A549 (cell line): ENCODE results near the gene GMIP. TPM values are rescaled to one million over a fixed set of nuclear protein-coding genes. Genes with fewer than 3 reads are reported as not detected.

Experiments used
- ATAC-seq, 2 experiments: fragments of 200-7000 bp in 1 of 2; fragments of >200 bp in 1 of 2; cut with Nextera tagmentation in 1 of 2; cut with Tn5 transposase in 1 of 2; 3 replicates each; pipeline versions ENCODE4 v1.8.0 to v1.9.1; 2018 to 2020; ENCODE audit warnings: mild to moderate bottlenecking in 1 of 2, moderate library complexity in 1 of 2
- CTCF ChIA-PET: fragments of 300-600 bp; sonication (Branson Sonifier 250); formaldehyde crosslinking; extraction: SDS; loops from one replicate; lab custom pipeline; 2021; ENCODE audit warnings: antibody characterized with exemption, inconsistent platforms; lab: Yijun Ruan, JAX
- POLR2A ChIA-PET: fragments of 350-600 bp; formaldehyde crosslinking; extraction: SDS; loops from one replicate; lab custom pipeline; 2021; ENCODE audit warnings: antibody characterized with exemption, inconsistent platforms; lab: Yijun Ruan, JAX
- DNase-seq, 2 experiments: peaks; one replicate each; pipeline versions ENCODE4 v3.0.0 to v3.0.0-alpha.2; 2011 to 2016; ENCODE audit warnings: low read depth in 1 of 2, low spot score in 1 of 2
- FAIRE-seq: peaks from 2 replicates; lab custom pipeline; 2011; peaks lifted over from hg19 to GRCh38; lab: Jason Lieb, UNC
- H3K27ac ChIP-seq, 2 experiments: fragments of >200 bp; sonication (Bioruptor Twin); formaldehyde crosslinking; 3 replicates each; pipeline ENCODE4 v1.5.1; 2016 to 2017
- H3K4me1 ChIP-seq: fragments of >200 bp; sonication (Bioruptor Twin); formaldehyde crosslinking; 3 replicates; pipeline ENCODE4 v1.6.1; 2016
- H3K4me2 ChIP-seq: fragments of >200 bp; sonication (Bioruptor Twin); formaldehyde crosslinking; 3 replicates; pipeline ENCODE4 v1.6.1; 2016
- H3K4me3 ChIP-seq: fragments of >200 bp; sonication (Bioruptor Twin); formaldehyde crosslinking; 3 replicates; pipeline ENCODE4 v1.5.1; 2016
- H3K9me3 ChIP-seq: fragments of >200 bp; sonication (Bioruptor Twin); formaldehyde crosslinking; 3 replicates; pipeline ENCODE4 v1.6.1; 2016
- ATOH8 ChIP-seq: fragments of 250-450 bp; sonication (Bioruptor Pico); IDR thresholded peaks from 2 replicates; pipeline ENCODE4 v1.5.0; 2020; ENCODE audit warnings: low read depth, mild to moderate bottlenecking, moderate library complexity
- BCL3 ChIP-seq: fragments of >200 bp; sonication (Bioruptor Twin); formaldehyde crosslinking; IDR thresholded peaks from 3 replicates; pipeline ENCODE4 v1.6.1; 2016
- BHLHE40 ChIP-seq: IDR thresholded peaks from 2 replicates; pipeline ENCODE4 v1.6.1; 2012; ENCODE audit warnings: low read depth, low read length, inconsistent platforms
- CBX8 ChIP-seq: fragments of 200-600 bp; sonication (generic); IDR thresholded peaks from 2 replicates; pipeline ENCODE4 v1.6.1; 2016
- CEBPB ChIP-seq, 2 experiments: fragments of >200 bp in 1 of 2; sonication (Bioruptor Twin) in 1 of 2; formaldehyde crosslinking in 1 of 2; IDR thresholded peaks; 2 replicates each; pipeline ENCODE4 v1.6.1; 2012 to 2016
- EHF ChIP-seq: fragments of 250-450 bp; sonication (Bioruptor Pico); IDR thresholded peaks from 2 replicates; pipeline ENCODE4 v1.5.0; 2020; ENCODE audit warnings: mild to moderate bottlenecking
- EP300 ChIP-seq, 2 experiments: fragments of >200 bp; sonication (Bioruptor Twin); formaldehyde crosslinking; IDR thresholded peaks; 2 replicates in 1 of 2; 3 replicates in 1 of 2; pipeline ENCODE4 v1.6.1; 2016 to 2017
- FOSL2 ChIP-seq, 2 experiments: fragments of 450-650 bp in 1 of 2; fragments of >200 bp in 1 of 2; sonication (Bioruptor Twin) in 1 of 2; formaldehyde crosslinking; IDR thresholded peaks; 2 replicates each; pipeline versions ENCODE4 v1.5.0 to v1.6.1; 2016 to 2020; ENCODE audit warnings: mild to moderate bottlenecking in 1 of 2, moderate library complexity in 1 of 2
- GATA3 ChIP-seq: IDR thresholded peaks from 2 replicates; pipeline ENCODE4 v1.6.1; 2012; ENCODE audit warnings: borderline replicate concordance
- HES2 ChIP-seq: fragments of >200 bp; sonication (Bioruptor Twin); formaldehyde crosslinking; IDR thresholded peaks from 2 replicates; pipeline ENCODE4 v1.6.1; 2016
- HEYL ChIP-seq: fragments of 250-450 bp; sonication (Bioruptor Pico); IDR thresholded peaks from 2 replicates; pipeline ENCODE4 v1.8.0; 2021; ENCODE audit warnings: mild to moderate bottlenecking, moderate library complexity
- KDM1A ChIP-seq: fragments of 200-600 bp; sonication (generic); IDR thresholded peaks from 2 replicates; pipeline ENCODE4 v1.6.1; 2016; ENCODE audit warnings: low read depth, mild to moderate bottlenecking
- MAFK ChIP-seq: fragments of 450-650 bp; IDR thresholded peaks from 2 replicates; pipeline ENCODE4 v1.6.1; 2014; ENCODE audit not compliant: partially characterized antibody
- MYC ChIP-seq: IDR thresholded peaks from 2 replicates; pipeline ENCODE4 v1.6.1; 2012; ENCODE audit warnings: mild to moderate bottlenecking, inconsistent platforms, low read length, improper control_type of control experiment, borderline replicate concordance
- NPAS2 ChIP-seq: fragments of 250-450 bp; sonication (Bioruptor Pico); IDR thresholded peaks from 2 replicates; pipeline ENCODE4 v1.8.0; 2022; ENCODE audit warnings: mild to moderate bottlenecking, moderate library complexity, borderline replicate concordance
- POLR2A ChIP-seq: IDR thresholded peaks from 2 replicates; pipeline ENCODE4 v1.6.1; 2012; ENCODE audit warnings: mild to moderate bottlenecking, low read length
- POLR2AphosphoS2 ChIP-seq: conservative IDR thresholded peaks from 2 replicates; pipeline ENCODE4 v1.6.1; 2012; ENCODE audit warnings: low read length, improper control_type of control experiment, inconsistent platforms
- RARB ChIP-seq: fragments of 250-450 bp; sonication (Bioruptor Pico); IDR thresholded peaks from 2 replicates; pipeline ENCODE4 v1.8.0; 2021; ENCODE audit warnings: mild to moderate bottlenecking, moderate library complexity
- REST ChIP-seq: fragments of 200-600 bp; sonication (generic); IDR thresholded peaks from 2 replicates; pipeline ENCODE4 v1.6.1; 2016; ENCODE audit warnings: antibody characterized with exemption, mild to moderate bottlenecking, moderate library complexity
- SMC3 ChIP-seq: fragments of >200 bp; sonication (Bioruptor Twin); formaldehyde crosslinking; IDR thresholded peaks from 3 replicates; pipeline ENCODE4 v1.6.1; 2018; ENCODE audit warnings: inconsistent platforms
- SREBF2 ChIP-seq: fragments of 450-650 bp; IDR thresholded peaks from 2 replicates; pipeline ENCODE4 v1.6.1; 2014; ENCODE audit warnings: mild to moderate bottlenecking, moderate library complexity
- TFCP2L1 ChIP-seq: fragments of 250-450 bp; sonication (Bioruptor Pico); IDR thresholded peaks from 2 replicates; pipeline ENCODE4 v1.5.0; 2021; ENCODE audit warnings: mild to moderate bottlenecking
- ZC3H11A ChIP-seq: fragments of 450-650 bp; IDR thresholded peaks from 2 replicates; pipeline ENCODE4 v1.6.1; 2014; ENCODE audit warnings: antibody characterized with exemption, mild to moderate bottlenecking
- WGBS: methylation state at CpG from one replicate; pipeline ENCODE4 v1.1.6; 2017; ENCODE audit errors: missing lambda C conversion rate; 5-methylcytosine and 5-hydroxymethylcytosine counted together
- polyA plus RNA-seq, 4 experiments: library from polyadenylated mRNA; depleted of rRNA in 3 of 4; stranded (reverse); fragments of >200 nt; fragmentation: RNase III in 1 of 4; extraction: RNeasy Plus Mini Kit Qiagen cat#74134 plus additional on column Dnase treatment in 1 of 4; gene quantifications; 2 replicates in 3 of 4; 3 replicates in 1 of 4; pipeline ENCODE4 v1.2.3, GENCODE V29; 2011 to 2017
- TF ChIP-seq, protein P1 (sequence below): fragments of 150-350 bp; IDR thresholded peaks from 2 replicates; pipeline ENCODE4 v1.6.1; 2014; ENCODE audit warnings: low read depth, mild to moderate bottlenecking, low read length
- TF ChIP-seq, protein P2 (sequence below): fragments of 450-650 bp; IDR thresholded peaks from 2 replicates; pipeline ENCODE4 v1.6.1; 2014; ENCODE audit warnings: antibody characterized with exemption

Gene GMIP
- polyA plus RNA-seq, 2 of the 4 experiments (the other 2 are of a cell fraction) = 1.4 to 4.1 TPM

DNA sequence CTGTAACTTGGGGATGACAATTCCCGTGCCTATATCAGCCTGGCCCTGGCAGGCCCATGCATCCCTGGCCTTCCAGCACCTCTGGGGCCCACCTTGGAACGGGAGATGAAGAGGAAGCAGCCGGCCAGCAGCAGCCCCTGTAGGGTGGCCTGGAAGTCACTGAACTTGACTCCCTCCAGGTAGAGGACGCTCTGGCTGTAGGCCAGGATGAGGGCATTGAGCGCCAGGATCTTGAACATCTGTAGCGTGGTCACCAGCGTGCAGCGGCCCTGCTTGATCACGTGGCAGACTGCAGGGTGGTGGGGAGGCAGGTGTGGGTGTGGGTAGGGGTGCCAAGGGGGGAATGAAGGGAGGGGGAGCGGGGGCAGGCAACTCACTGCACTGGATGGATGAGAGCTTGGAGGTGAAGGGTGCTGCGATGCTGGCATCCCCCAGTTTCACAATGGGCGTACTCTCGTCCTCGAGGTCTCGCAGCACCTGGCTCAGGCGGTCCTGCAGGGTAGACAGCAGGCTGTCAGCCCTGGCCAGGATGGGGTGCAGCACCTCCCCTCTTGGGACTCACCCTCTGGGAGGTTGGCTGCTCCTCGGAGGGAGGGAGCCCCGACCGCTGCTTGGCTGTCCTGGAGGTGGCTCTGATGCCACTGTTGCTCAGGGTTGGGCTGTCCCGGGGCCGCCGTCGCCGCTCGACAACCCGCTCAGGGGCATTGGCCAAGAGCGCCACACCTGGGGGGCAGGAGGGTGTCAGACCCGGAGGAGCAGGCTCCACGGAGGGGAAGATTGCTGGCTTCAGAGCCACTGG, 3.8 kb upstream of the GMIP start:
- CTCF ChIA-PET = no interaction called here
- Histone ChIP-seq H3K4me1 (0 out of 3 replicates have a peak, but pooled peaks cover 3% of the 10 kb centered on the region), H3K4me2 (no peak overlapping the region), H3K4me3 (no peak overlapping the region), H3K9me3 (no peaks in the 10 kb centered on the region), H3K27ac (no peak overlapping the region)
- ATAC-seq (no peak), FAIRE-seq (no peak), DNase-seq (no peak)
- POLR2A ChIA-PET = no interaction called here
- TF ChIP-seq, protein P1, sequence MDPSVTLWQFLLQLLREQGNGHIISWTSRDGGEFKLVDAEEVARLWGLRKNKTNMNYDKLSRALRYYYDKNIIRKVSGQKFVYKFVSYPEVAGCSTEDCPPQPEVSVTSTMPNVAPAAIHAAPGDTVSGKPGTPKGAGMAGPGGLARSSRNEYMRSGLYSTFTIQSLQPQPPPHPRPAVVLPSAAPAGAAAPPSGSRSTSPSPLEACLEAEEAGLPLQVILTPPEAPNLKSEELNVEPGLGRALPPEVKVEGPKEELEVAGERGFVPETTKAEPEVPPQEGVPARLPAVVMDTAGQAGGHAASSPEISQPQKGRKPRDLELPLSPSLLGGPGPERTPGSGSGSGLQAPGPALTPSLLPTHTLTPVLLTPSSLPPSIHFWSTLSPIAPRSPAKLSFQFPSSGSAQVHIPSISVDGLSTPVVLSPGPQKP = no peak
- no peak for TF ChIP-seq RARB (CRISPR knock-in tag)
- TF ChIP-seq, protein P2, sequence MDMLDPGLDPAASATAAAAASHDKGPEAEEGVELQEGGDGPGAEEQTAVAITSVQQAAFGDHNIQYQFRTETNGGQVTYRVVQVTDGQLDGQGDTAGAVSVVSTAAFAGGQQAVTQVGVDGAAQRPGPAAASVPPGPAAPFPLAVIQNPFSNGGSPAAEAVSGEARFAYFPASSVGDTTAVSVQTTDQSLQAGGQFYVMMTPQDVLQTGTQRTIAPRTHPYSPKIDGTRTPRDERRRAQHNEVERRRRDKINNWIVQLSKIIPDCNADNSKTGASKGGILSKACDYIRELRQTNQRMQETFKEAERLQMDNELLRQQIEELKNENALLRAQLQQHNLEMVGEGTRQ = no peak
- no peak for TF ChIP-seq SMC3
- TF ChIP-seq HES2 = no peak
- no peak for TF ChIP-seq MAFK
- no peak for TF ChIP-seq TFCP2L1
- TF ChIP-seq BHLHE40 = no peak
- TF ChIP-seq EP300 (IDR thresholded peaks at IDR 0.05) = no peak
- TF ChIP-seq ATOH8 (CRISPR knock-in tag) = no peak
- TF ChIP-seq KDM1A = no peak
- 98% methylated on average over 7 of the region's 29 CpGs for WGBS

DNA sequence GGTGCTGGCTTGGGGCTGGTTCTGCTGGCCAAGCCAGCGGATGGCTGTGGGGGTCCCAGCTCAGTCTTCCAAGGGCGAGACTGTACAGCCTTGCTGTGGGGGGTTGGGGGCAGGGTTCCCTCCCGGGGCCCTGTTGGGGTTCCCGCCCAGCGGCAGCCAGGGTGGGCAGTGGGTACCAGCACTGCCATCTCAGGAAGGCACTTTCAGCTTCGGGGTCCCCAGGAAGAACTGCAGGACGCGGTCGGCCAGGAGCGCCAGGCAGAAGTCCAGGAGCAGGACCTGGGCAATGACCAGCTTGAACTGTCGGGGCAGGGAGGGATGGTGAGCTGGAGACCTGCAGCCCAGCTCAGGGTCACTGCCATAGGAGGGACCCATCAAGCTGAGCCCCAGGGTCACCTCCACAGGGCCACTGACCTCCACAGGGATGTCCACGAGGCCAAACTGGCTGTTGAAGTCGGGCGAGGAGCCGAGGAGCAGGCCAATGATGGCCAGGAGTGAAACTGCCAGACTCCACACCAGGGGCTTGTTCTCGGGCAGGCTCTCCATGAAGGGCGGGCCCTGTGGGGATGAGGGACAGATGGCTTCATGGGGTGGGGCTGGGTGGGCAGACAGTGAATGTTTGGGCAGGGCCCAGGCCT, 1.9 kb upstream of the GMIP start:
- ChIA-PET CTCF (interaction anchor here (1.4 to 2.8 kb wide), 4 partner anchors 9 to 129 kb away, joined by 3 to 28 read pairs (median 16); partner anchors contain the start of gene NDUFA13), POLR2A (no interaction called here)
- Histone ChIP-seq H3K4me3 (no peak overlapping the region), H3K9me3 (no peaks in the 10 kb centered on the region), H3K27ac (no peak overlapping the region), H3K4me2 (no peak overlapping the region), H3K4me1 (0 out of 3 replicates have a peak, but pooled peaks cover 3% of the 10 kb centered on the region)
- FAIRE-seq (no peak), DNase-seq (no peak), ATAC-seq (no peak)
- no CpG with 5 or more reads among the region's 17 CpGs for WGBS
- no peak for TF ChIP-seq MYC
- no peak for TF ChIP-seq BHLHE40
- no peak for TF ChIP-seq REST
- no peak for TF ChIP-seq SREBF2
- TF ChIP-seq NPAS2 = no peak
- no peak for TF ChIP-seq MAFK
- TF ChIP-seq ATOH8 (CRISPR knock-in tag) = no peak
- TF ChIP-seq GATA3 = no peak
- TF ChIP-seq HEYL (CRISPR knock-in tag) = no peak
- TF ChIP-seq POLR2AphosphoS2 = no peak
- TF ChIP-seq EHF (CRISPR knock-in tag) = no peak
- TF ChIP-seq CBX8 = no peak
- no peak for TF ChIP-seq POLR2A
- no peak for TF ChIP-seq HES2
- TF ChIP-seq BCL3 = no peak
- no peak for TF ChIP-seq CEBPB (IDR thresholded peaks at IDR 0.05)
- no peak for TF ChIP-seq FOSL2 (IDR thresholded peaks at IDR 0.05)
- no peak for TF ChIP-seq FOSL2 (CRISPR knock-in tag; IDR thresholded peaks at IDR 0.05)
- no peak for TF ChIP-seq ZC3H11A
